ENCODE data around the gene VPS13A. TPM values are rescaled to one million over a fixed set of nuclear protein-coding genes. Genes with fewer than 3 reads are reported as not detected.
"Not testable (repeated sequence)": the region's sequence is repeated elsewhere in the genome, so short reads cannot be mapped to it uniquely, and the experiment has no call there.

Gene VPS13A
- total RNA-seq, 1 donor = 59.2 TPM

DNA sequence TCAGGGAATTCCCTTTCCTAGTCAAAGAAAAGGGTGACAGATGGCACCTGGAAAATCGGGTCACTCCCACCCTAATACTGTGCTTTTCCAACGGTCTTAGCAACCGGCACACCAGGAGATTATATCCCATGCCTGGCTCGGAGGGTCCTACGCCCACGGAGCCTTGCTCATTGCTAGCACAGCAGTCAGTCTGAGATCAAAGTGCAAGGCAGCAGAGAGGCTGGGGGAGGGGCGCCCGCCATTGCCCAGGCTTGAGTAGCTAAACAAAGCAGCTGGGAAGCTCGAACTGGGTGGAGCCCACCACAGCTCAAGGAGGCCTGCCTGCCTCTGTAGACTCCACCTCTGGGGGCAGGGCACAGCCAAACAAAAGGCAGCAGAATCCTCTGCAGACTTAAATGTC lies 231.2 kb downstream of the VPS13A start:
- H3K27me3 ChIP-seq (ENCODE audit: insufficient read depth, low read length); H3K4me3 ChIP-seq (ENCODE audit: low read length); H3K4me1 ChIP-seq (ENCODE audit: insufficient read depth, low read length); H3K9me3 ChIP-seq (ENCODE audit: low read depth, low read length): not testable (repeated sequence)

DNA sequence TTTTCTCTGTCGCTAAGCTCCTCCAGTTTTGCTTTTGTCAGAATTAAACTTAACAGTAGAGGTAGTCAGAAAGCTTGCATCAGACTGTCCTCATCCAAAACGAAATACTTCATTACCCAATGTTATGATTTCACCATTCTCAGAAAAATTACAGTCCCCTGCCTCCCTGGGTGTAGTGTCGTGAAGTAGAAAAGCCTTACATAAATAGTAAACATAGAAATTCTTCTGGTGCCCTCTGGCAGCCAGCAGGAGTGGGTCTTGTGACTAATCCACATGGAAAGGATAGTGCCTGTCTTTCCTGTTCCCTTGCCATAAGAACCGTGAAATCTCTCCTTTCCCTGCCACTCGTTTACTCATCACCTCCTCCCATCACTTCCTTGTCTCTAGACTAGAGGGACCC lies 240.2 kb downstream of the VPS13A start:
- Histone ChIP-seq H3K9me3 (ENCODE audit: low read depth, low read length) (no peaks in the 10 kb centered on the region), H3K4me3 (ENCODE audit: low read length) (no peak overlapping the region), H3K27me3 (ENCODE audit: insufficient read depth, low read length) (no peaks in the 10 kb centered on the region), H3K4me1 (ENCODE audit: insufficient read depth, low read length) (peaks cover 6% of the 10 kb centered on the region)

DNA sequence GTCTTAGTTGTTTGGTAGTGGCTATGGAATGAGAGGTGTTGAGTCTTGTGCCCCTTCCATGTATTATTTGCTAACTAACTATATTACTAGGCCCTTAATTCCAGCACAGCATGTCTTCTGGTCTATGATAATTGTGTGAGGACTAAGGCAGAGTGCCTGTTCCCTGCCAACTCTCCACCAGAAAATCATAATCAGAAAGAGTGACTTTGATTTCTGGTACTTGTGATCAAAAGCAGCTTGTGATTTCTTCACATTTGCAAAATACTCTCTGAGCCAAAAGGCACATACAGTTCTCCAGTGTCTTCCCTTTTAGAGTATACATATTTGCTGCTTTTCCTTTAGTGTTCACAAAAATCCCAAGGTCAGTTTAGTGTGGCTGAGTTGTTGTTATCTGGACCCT lies 240.9 kb downstream of the VPS13A start:
- no peaks in the 10 kb centered on the region for H3K27me3 ChIP-seq (ENCODE audit: insufficient read depth, low read length)
- no peaks in the 10 kb centered on the region for H3K9me3 ChIP-seq (ENCODE audit: low read depth, low read length)
- peaks cover 6% of the 10 kb centered on the region for H3K4me1 ChIP-seq (ENCODE audit: insufficient read depth, low read length)
- no peak overlapping the region for H3K4me3 ChIP-seq (ENCODE audit: low read length)

DNA sequence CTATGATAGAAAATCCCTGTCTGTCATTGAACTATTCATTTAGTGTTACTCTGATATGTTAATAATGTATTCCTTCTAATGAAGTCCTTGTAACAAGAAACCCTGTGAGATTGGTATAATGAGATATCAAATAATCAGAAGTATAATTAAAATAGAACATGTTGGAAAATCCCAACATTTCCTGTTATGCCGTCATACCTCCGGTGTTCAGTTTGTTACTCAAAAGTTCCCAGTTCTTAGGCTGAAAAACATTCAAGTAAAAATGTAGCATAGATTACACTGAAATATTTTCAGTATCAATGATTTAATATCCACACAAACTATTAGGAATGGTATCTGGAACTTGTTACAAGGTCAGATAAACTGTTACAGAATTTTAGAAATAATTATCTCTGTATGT lies 243.3 kb downstream of the VPS13A start:
- H3K27me3 ChIP-seq (ENCODE audit: insufficient read depth, low read length) = no peaks in the 10 kb centered on the region
- no peak overlapping the region for H3K4me3 ChIP-seq (ENCODE audit: low read length)
- no peaks in the 10 kb centered on the region for H3K9me3 ChIP-seq (ENCODE audit: low read depth, low read length)
- H3K4me1 ChIP-seq (ENCODE audit: insufficient read depth, low read length) = peaks cover 6% of the 10 kb centered on the region

DNA sequence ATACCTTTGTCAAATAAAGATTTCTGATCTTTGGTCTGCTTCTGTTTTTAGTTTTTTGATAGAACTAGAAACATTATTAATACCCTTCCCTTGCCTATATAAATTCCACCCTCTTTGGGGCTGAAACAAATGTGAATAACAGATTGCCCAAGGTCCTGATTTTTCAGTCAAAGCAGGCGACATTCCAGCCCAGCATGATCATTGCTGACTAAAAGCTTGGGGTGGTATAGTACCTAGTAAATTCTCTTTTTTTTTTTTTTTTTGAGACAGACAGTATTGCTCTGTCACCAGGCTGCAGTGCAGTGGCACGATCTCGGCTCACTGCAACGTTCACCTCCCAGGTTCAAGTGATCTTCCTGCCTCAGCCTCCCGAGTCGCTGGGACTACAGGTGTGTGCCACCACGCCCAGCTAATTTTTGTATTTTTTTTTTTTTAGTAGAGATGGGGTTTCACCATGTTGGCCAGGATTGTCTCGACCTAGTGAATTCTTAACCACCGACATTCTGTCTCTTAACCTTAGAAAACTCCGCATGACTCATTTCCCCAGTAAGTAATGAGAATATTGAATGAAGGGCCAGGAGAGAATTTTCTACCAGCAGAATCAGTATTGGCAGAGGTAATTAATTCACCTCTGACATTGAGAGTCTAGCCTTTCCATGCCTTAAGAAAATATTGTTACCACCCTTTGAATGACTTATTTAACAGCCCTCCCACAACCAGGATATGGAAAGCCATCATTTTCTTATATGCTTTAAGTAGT lies 244.4 kb downstream of the VPS13A start:
- H3K27me3 ChIP-seq (ENCODE audit: insufficient read depth, low read length) = no peaks in the 10 kb centered on the region
- no peak overlapping the region for H3K4me3 ChIP-seq (ENCODE audit: low read length)
- H3K4me1 ChIP-seq (ENCODE audit: insufficient read depth, low read length) = peaks cover 6% of the 10 kb centered on the region
- no peaks in the 10 kb centered on the region for H3K9me3 ChIP-seq (ENCODE audit: low read depth, low read length)

DNA sequence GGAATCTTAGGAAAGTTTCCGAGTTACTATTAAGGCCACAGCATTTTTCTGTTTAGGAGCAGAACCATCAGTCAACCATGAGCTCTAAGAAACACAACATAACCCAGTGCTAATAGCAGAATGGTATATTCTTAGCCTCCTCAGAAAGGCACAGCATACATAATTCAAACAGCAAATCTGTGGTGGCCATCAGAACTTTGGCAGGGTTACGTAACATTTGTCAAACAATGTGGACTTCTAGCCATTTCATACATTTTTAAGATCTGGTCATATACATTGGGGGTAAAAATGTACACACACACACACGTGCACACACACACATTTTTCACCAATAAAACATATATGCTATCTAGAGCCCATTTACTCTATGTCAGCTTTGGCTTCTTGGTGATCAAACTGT lies 245.6 kb downstream of the VPS13A start:
- H3K4me1 ChIP-seq (ENCODE audit: insufficient read depth, low read length) = peaks cover 6% of the 10 kb centered on the region
- H3K4me3 ChIP-seq (ENCODE audit: low read length) = no peak overlapping the region
- H3K27me3 ChIP-seq (ENCODE audit: insufficient read depth, low read length) = no peaks in the 10 kb centered on the region
- no peaks in the 10 kb centered on the region for H3K9me3 ChIP-seq (ENCODE audit: low read depth, low read length)

DNA sequence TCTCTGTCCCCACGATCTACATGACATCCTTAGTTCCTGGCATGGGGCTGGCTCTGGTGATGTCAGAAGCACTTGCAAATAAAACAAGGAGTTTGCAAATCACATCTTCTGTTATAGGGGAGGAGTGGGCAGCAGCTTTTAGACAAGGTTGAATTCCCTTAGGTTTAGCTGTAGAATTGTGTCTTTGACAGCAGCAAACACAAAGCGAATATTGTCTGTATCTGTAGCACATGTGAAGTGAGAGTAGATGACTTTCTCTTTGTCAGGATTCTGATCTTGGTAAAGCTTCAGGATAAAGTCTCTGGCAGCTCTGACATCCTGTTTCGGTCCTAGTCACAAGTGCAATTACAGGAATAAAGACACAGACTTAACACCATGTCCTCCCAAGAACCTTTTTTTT lies 246.5 kb downstream of the VPS13A start:
- Histone ChIP-seq H3K9me3 (ENCODE audit: low read depth, low read length) (no peaks in the 10 kb centered on the region), H3K4me1 (ENCODE audit: insufficient read depth, low read length) (no peaks in the 10 kb centered on the region), H3K4me3 (ENCODE audit: low read length) (no peak overlapping the region), H3K27me3 (ENCODE audit: insufficient read depth, low read length) (no peaks in the 10 kb centered on the region)

DNA sequence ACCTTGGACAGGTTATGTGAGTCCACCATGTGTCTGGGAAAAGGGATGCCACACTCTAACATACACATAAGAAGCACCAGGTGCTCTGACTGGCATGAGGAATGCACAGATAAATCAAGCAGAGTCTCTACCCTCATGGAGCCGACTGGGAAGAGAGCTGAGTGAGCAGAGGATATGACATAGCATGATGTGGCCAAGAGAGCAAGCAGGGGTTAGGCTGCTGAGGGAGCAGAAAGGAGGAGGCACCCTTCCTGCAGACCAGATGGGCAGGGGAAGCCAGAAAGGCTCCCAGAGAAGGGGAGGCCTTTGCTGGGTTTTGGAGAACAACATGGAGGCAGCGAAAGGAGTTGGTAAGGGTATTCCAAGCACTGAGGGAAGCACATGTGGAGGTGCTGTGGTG lies 247.7 kb downstream of the VPS13A start:
- H3K4me1 ChIP-seq (ENCODE audit: insufficient read depth, low read length) = no peaks in the 10 kb centered on the region
- H3K27me3 ChIP-seq (ENCODE audit: insufficient read depth, low read length) = no peaks in the 10 kb centered on the region
- no peak overlapping the region for H3K4me3 ChIP-seq (ENCODE audit: low read length)
- H3K9me3 ChIP-seq (ENCODE audit: low read depth, low read length) = no peaks in the 10 kb centered on the region

DNA sequence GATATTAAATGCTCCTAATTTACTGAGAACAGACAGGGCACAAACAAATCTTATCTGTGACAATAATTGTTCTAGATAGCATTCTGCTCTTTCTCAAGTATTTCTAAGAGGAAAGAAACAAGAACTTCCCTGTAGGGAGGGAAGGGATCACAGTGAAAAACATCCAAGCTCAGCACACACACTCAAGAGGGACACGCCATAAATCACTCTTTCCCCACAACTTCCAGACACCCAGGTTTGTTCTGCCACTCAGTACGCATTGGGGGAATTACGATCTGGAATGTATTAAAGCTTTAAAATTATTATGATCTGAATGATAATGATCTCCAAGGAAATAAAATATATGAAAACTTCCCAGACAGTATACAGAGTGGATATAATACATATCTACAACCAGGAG lies 249.4 kb downstream of the VPS13A start:
- no peaks in the 10 kb centered on the region for H3K9me3 ChIP-seq (ENCODE audit: low read depth, low read length)
- H3K4me3 ChIP-seq (ENCODE audit: low read length) = no peak overlapping the region
- no peaks in the 10 kb centered on the region for H3K27me3 ChIP-seq (ENCODE audit: insufficient read depth, low read length)
- H3K4me1 ChIP-seq (ENCODE audit: insufficient read depth, low read length) = no peaks in the 10 kb centered on the region

DNA sequence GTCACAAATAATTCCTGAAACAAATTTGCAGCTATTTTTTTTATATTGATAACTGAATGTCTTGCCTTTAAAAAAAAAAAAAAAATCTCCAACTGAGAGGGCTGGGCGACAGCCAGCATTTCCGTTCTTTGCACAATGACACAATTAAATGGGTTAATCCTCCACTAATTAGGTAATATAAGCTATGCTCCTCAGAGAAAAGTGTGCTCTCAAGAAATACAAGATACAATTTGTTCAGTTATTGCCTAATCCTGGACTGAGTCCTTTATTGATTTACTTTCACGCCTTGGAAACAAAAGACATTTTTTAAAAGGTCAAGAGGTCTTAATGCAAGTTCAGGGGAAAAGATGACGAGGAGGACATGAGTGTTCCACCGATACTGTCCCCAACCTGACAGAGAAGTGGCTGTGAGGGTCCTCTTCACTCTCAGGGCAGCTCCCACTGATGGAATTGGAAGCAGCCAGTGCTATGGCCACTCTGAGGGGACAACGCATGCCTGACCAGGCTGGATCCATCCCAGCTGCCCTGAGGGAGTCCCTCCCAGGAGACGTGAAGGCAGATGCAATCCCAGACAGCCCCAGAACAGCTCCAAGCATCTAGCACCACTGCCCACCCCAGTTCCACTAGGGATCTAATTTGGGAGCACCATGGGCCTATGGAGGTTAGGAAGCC lies 250.1 kb downstream of the VPS13A start:
- Histone ChIP-seq H3K4me3 (ENCODE audit: low read length) (no peak overlapping the region), H3K9me3 (ENCODE audit: low read depth, low read length) (no peaks in the 10 kb centered on the region), H3K27me3 (ENCODE audit: insufficient read depth, low read length) (no peaks in the 10 kb centered on the region), H3K4me1 (ENCODE audit: insufficient read depth, low read length) (no peaks in the 10 kb centered on the region)

DNA sequence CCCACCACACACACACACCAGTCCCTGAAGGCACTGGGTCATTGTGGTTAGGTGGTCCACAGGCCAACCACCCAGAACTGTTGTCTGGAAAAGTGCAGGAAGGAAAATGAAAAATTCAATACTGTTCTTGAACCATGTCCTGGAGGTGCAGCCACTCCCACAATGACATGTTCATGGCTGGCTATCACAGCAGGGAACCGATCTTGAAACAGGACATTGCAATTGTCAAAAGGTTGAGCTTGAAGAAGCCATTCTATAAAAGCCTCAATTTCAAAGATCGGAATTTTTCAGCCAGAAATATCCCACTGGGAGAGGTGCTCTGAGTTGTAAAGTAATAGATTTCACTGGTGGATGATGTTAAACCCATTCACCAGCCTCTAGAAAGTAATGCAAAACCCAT lies 252.6 kb downstream of the VPS13A start:
- no peaks in the 10 kb centered on the region for H3K9me3 ChIP-seq (ENCODE audit: low read depth, low read length)

DNA sequence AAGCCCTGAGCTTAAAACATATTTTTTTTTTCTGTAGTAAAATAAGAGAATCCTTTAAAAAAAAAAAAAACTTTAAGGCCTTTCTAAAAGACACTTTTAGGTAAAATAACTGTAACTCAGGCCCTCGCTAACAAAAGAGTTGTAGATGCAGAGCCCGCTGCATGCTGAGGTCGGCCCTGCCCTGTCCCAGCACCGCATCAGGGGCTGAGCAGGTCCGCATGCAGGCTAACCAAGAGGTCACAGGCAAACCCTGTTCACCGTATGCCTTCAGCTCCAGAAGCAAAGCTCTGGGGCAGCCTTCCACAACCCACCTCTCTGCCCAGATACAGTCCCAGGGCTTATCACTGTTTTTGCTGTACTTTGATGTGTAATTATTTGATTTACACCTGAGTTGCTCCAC lies 254.7 kb downstream of the VPS13A start:
- Histone ChIP-seq H3K9me3 (ENCODE audit: low read depth, low read length) (no peaks in the 10 kb centered on the region), H3K4me3 (ENCODE audit: low read length) (no peak overlapping the region), H3K27me3 (ENCODE audit: insufficient read depth, low read length) (no peaks in the 10 kb centered on the region), H3K4me1 (ENCODE audit: insufficient read depth, low read length) (no peaks in the 10 kb centered on the region)

More for the DNA sequence above, 252.6 kb downstream of the VPS13A start:
- Histone ChIP-seq H3K27me3 (ENCODE audit: insufficient read depth, low read length) (no peaks in the 10 kb centered on the region), H3K4me3 (ENCODE audit: low read length) (no peak overlapping the region), H3K4me1 (ENCODE audit: insufficient read depth, low read length) (no peaks in the 10 kb centered on the region)

DNA sequence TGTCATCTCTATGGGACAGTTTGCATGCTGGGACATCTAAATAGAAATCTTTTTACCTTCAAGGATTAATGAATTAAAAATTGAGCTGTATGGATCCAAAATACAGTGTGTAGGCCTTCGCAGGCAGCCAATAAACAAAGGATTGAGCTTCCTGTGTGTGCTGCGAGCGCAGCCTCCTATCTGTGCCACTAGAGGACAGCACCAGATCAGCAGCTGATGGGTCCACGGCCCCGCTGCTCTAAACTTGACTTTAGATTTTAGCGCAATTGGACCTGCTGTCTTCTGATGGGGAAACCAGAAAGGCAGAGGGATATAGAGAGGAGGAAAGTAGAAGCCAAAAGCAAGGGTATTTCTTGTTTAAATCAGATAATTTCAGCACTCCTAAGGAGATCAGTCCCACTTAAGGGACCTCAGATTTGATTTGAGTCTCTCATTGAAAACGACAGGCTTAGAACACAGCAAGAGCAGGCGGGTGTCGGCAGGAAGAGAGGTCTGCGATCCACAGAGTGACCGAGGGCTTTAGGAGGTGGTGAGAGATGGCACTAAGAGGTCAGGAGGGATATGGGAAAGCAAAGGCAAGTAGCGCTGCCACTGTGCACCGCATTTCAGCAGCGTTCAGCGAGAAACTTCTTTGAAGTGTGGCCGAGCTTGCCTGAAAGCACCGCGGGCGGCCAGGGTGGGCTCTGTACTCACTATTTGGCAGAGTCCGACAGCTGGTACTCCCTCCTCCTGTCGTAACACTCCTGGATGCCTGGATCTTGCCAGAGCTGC lies 256.5 kb downstream of the VPS13A start:
- Histone ChIP-seq H3K4me3 (ENCODE audit: low read length) (no peak overlapping the region), H3K27me3 (ENCODE audit: insufficient read depth, low read length) (no peaks in the 10 kb centered on the region), H3K9me3 (ENCODE audit: low read depth, low read length) (no peaks in the 10 kb centered on the region), H3K4me1 (ENCODE audit: insufficient read depth, low read length) (no peaks in the 10 kb centered on the region)

DNA sequence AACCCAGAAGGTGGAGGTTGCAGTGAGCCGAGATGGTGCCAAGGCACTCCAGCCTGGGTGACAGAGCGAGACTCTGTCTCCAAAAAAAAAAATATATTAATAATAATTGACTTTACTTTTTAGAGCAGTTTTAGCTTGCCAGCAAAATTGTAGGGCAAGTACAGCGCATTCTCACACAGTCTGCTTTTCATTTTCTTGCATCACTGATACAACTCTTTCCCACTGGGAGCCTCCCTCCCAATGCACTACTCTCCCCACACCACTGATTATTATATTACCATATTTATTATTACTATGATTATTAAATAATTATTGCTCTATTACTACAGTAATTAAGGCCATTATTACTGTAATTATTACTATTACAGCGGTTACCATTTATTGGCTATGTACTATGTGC lies 257.9 kb downstream of the VPS13A start:
- no peaks in the 10 kb centered on the region for H3K27me3 ChIP-seq (ENCODE audit: insufficient read depth, low read length)
- H3K4me3 ChIP-seq (ENCODE audit: low read length) = no peak overlapping the region
- no peaks in the 10 kb centered on the region for H3K4me1 ChIP-seq (ENCODE audit: insufficient read depth, low read length)
- no peaks in the 10 kb centered on the region for H3K9me3 ChIP-seq (ENCODE audit: low read depth, low read length)

DNA sequence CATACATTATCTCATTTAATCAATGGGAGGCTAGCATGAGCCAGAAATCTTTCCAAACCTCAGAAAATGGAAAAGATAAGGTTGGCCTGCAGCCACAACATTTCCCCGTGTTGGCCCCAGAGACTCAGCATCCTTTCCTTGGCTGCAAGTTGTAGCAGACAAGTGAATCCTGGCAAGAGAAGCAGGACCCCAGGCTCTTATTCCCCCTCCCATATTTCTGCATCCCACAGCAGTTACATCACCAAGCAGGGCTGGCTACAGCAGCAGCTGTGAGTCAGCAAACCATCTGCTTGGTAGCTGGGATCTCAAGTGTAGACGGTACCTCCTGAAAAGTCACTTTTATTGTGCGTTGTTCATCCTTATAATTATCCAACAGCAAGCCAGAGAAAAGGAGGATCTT lies 258.4 kb downstream of the VPS13A start:
- Histone ChIP-seq H3K4me1 (ENCODE audit: insufficient read depth, low read length) (no peaks in the 10 kb centered on the region), H3K4me3 (ENCODE audit: low read length) (no peak overlapping the region), H3K9me3 (ENCODE audit: low read depth, low read length) (no peaks in the 10 kb centered on the region), H3K27me3 (ENCODE audit: insufficient read depth, low read length) (no peaks in the 10 kb centered on the region)
